Calu3 (cell line): ENCODE results near the gene PIP4K2C. TPM values are rescaled to one million over a fixed set of nuclear protein-coding genes. Genes with fewer than 3 reads are reported as not detected.

Experiments
- BruUV-seq: library from RNA; stranded (reverse); fragments of 400-500 nt; replicated peaks from 2 replicates; lab custom pipeline; 2021; lab: Mats Ljungman, UMichigan
- CTCF ChIA-PET: fragments of 300-600 bp; sonication (Branson Sonifier 250); formaldehyde crosslinking; loops from one replicate; lab custom pipeline; 2022; ENCODE audit warnings: antibody characterized with exemption; lab: Charles Lee
- DNase-seq: peaks from one replicate; pipeline ENCODE4 v3.0.0; 2022
- H3K27ac Mint-ChIP-seq: one replicate; pipeline ENCODE4 v1.8.0; 2022; ENCODE audit warnings: mixed read lengths; ENCODE audit not compliant: unreplicated experiment
- H3K27me3 Mint-ChIP-seq: one replicate; pipeline ENCODE4 v1.8.0; 2022; ENCODE audit warnings: mixed read lengths; ENCODE audit not compliant: unreplicated experiment
- H3K36me3 Mint-ChIP-seq: one replicate; pipeline ENCODE4 v1.8.0; 2022; ENCODE audit warnings: mild to moderate bottlenecking, moderate library complexity, mixed read lengths; ENCODE audit not compliant: insufficient read depth, unreplicated experiment
- H3K4me1 Mint-ChIP-seq: one replicate; pipeline ENCODE4 v1.8.0; 2022; ENCODE audit warnings: mild to moderate bottlenecking, low read depth, mixed read lengths; ENCODE audit not compliant: unreplicated experiment
- H3K4me3 Mint-ChIP-seq: one replicate; pipeline ENCODE4 v1.8.0; 2022; ENCODE audit warnings: mild to moderate bottlenecking, low read depth, moderate library complexity, mixed read lengths; ENCODE audit not compliant: unreplicated experiment
- H3K9me3 Mint-ChIP-seq: one replicate; pipeline ENCODE4 v1.8.0; 2022; ENCODE audit warnings: low read depth, mixed read lengths; ENCODE audit not compliant: unreplicated experiment
- CTCF ChIP-seq: fragments of 200-600 bp; IDR thresholded peaks from one replicate; pipeline ENCODE4 v1.8.0; 2022; ENCODE audit warnings: antibody characterized with exemption; ENCODE audit not compliant: unreplicated experiment
- intact Hi-C: fragments of 100-400 bp; cut with micrococcal nuclease; formaldehyde crosslinking; loops from one replicate; pipeline ENCODE4 v1.10.0; 2022; ENCODE audit not compliant: unreplicated experiment
- total RNA-seq: library from RNA; stranded (reverse); gene quantifications from 2 replicates; pipeline ENCODE4 v1.2.3, GENCODE V29; 2022

The PIP4K2C gene
- total RNA-seq, 1 experiment from 2014 or later: 66.3 TPM

GRCh38 chr12:57613427-57614109, 22.6 kb downstream of the PIP4K2C start:
- H3K36me3 Mint-ChIP-seq: no peaks in the 10 kb centered on the region
- intact Hi-C loops: no loop called here
- no peak overlapping the region for H3K27ac Mint-ChIP-seq
- H3K9me3 Mint-ChIP-seq: no peaks in the 10 kb centered on the region
- H3K4me1 Mint-ChIP-seq: no peaks in the 10 kb centered on the region
- no peak overlapping the region for H3K4me3 Mint-ChIP-seq
- DNase-seq: no peak
- H3K27me3 Mint-ChIP-seq: peaks cover 83% of the 10 kb centered on the region
- no peak for TF ChIP-seq CTCF
- CTCF ChIA-PET: interaction anchor here (0.7 to 1.1 kb wide), 2 partner anchors 8 to 30 kb away, joined by 3 read pairs; no protein-coding TSS in a partner anchor
- BruUV-seq: no TSS peak

- BruUV-seq: no TSS peak
Observed at GRCh38 chr12:57614178-57614947, 23.4 kb downstream of the PIP4K2C start.

GRCh38 chr12:57614948-57615500, 24.0 kb downstream of the PIP4K2C start:
- BruUV-seq: no TSS peak
- H3K4me1 Mint-ChIP-seq: no peaks in the 10 kb centered on the region
- H3K9me3 Mint-ChIP-seq: no peaks in the 10 kb centered on the region
- H3K36me3 Mint-ChIP-seq: no peaks in the 10 kb centered on the region
- DNase-seq: no peak
- TF ChIP-seq CTCF: no peak
- H3K27ac Mint-ChIP-seq: no peak overlapping the region
- H3K27me3 Mint-ChIP-seq: peaks cover 93% of the 10 kb centered on the region
- CTCF ChIA-PET: no interaction called here
- no peak overlapping the region for H3K4me3 Mint-ChIP-seq
- intact Hi-C loops: no loop called here

More at GRCh38 chr12:57614178-57614947, 23.4 kb downstream of the PIP4K2C start:
- Mint-ChIP-seq H3K4me3 (no peak overlapping the region), H3K27me3 (peaks cover 91% of the 10 kb centered on the region), H3K9me3 (no peaks in the 10 kb centered on the region), H3K27ac (no peak overlapping the region), H3K4me1 (no peaks in the 10 kb centered on the region), H3K36me3 (no peaks in the 10 kb centered on the region)
- TF ChIP-seq CTCF: no peak
- intact Hi-C loops: no loop called here
- CTCF ChIA-PET: interaction anchor here (0.7 to 1.1 kb wide), 2 partner anchors 8 to 31 kb away, joined by 3 read pairs; no protein-coding TSS in a partner anchor
- DNase-seq: no peak

GRCh38 chr12:57615637-57616036, 24.6 kb downstream of the PIP4K2C start:
- intact Hi-C loops: no loop called here
- Mint-ChIP-seq H3K9me3 (no peaks in the 10 kb centered on the region), H3K27ac (no peak overlapping the region), H3K27me3 (peaks cover 93% of the 10 kb centered on the region), H3K4me3 (no peak overlapping the region), H3K36me3 (no peaks in the 10 kb centered on the region), H3K4me1 (peaks cover 3% of the 10 kb centered on the region)
- DNase-seq: no peak
- no TSS peak for BruUV-seq
- CTCF ChIA-PET: no interaction called here
- TF ChIP-seq CTCF: no peak
